Esophagus squamous epithelium (tissue), 5 donors: ENCODE data around the gene INSYN2B. TPM values are rescaled to one million over a fixed set of nuclear protein-coding genes. Genes with fewer than 3 reads are reported as not detected.

Source experiments
- DNase-seq: peaks from one replicate; lab custom pipeline; 2025; lab: John Stamatoyannopoulos, UW
- H3K27ac ChIP-seq, 4 donors: fragments of 200-600 bp; sonication (generic); one replicate each; pipeline ENCODE4 v1.5.1; 2016 to 2019; ENCODE audit warnings: mild to moderate bottlenecking in 1 of 4
- H3K27me3 ChIP-seq, 4 donors: fragments of 200-600 bp; sonication (generic); 1 replicate in 3 of 4; 2 replicates in 1 of 4; pipeline versions ENCODE4 v1.5.1 to v1.6.0; 2017 to 2021; ENCODE audit warnings: antibody characterized with exemption in 1 of 4
- H3K36me3 ChIP-seq, 3 donors: fragments of 200-600 bp; sonication (generic); one replicate each; pipeline ENCODE4 v1.5.1; 2016 to 2019
- H3K4me1 ChIP-seq, 3 donors: fragments of 200-600 bp; sonication (generic); one replicate each; pipeline ENCODE4 v1.5.1; 2017 to 2019
- H3K4me3 ChIP-seq, 4 donors: fragments of 200-600 bp; sonication (generic); 1 replicate in 3 of 4; 2 replicates in 1 of 4; pipeline ENCODE4 v1.5.1; 2016 to 2019; ENCODE audit warnings: mild to moderate bottlenecking in 2 of 4, moderate library complexity in 1 of 4
- H3K9me3 ChIP-seq, 3 donors: fragments of 200-600 bp; sonication (generic); one replicate each; pipeline ENCODE4 v1.5.1; 2016 to 2019
- CTCF ChIP-seq, 6 experiments: fragments of 450-650 bp in 4 of 6; fragments of 200-600 bp in 2 of 6; sonication (generic) in 2 of 6; IDR thresholded peaks; one replicate each; pipeline ENCODE4 v1.5.1; 2016 to 2019; ENCODE audit warnings: antibody characterized with exemption in 6 of 6, mild to moderate bottlenecking in 4 of 6, moderate library complexity in 4 of 6
- POLR2A ChIP-seq, 4 donors: fragments of 450-650 bp; IDR thresholded peaks; one replicate each; pipeline ENCODE4 v1.6.1; 2017; ENCODE audit warnings: antibody characterized with exemption in 4 of 4, mild to moderate bottlenecking in 4 of 4, moderate library complexity in 3 of 4
- WGBS, 2 donors: methylation state at CpG; one replicate each; pipeline ENCODE4 v1.1.5; 2018; 5-methylcytosine and 5-hydroxymethylcytosine counted together
- intact Hi-C: fragments of 100-400 bp; cut with DNase I; formaldehyde crosslinking; loops from one replicate; pipeline ENCODE4 v1.15.0; 2022
- total RNA-seq, 4 donors: library from RNA; depleted of rRNA; stranded (reverse); fragments of >200 nt; gene quantifications; one replicate each; pipeline ENCODE4 v1.1.0, GENCODE V29; 2016
- donor health status: DM: yes; HTN: yes; CAD: no.

The INSYN2B gene
- total RNA-seq, 4 donors from 2014 or later, result 0.09 TPM; not detected in 3

- intact Hi-C loops, result no loop called here
- DNase-seq, result no peak
- WGBS, 2 donors, result 76 to 100% methylated on average over 1 to 7 of the region's 8 CpGs
- Histone ChIP-seq H3K27ac (no peak overlapping the region), H3K4me3 (no peak overlapping the region), H3K4me1 (no peaks in the 10 kb centered on the region), H3K27me3 (no peaks in the 10 kb centered on the region), H3K36me3 (no peaks in the 10 kb centered on the region), H3K9me3 (no peaks in the 10 kb centered on the region)
- no peak for TF ChIP-seq POLR2A (IDR thresholded peaks at IDR 0.05)
- no peak for TF ChIP-seq CTCF (IDR thresholded peaks at IDR 0.05)
Measured at GRCh38 chr5:169991115-169991869, 11.0 kb upstream of the INSYN2B start.

- no peak for TF ChIP-seq CTCF (IDR thresholded peaks at IDR 0.05)
- TF ChIP-seq POLR2A (IDR thresholded peaks at IDR 0.05), result no peak
- WGBS, 2 donors, result 75 to 88% methylated on average over 1 of the region's 1 CpG
- H3K4me3 ChIP-seq, result no peak overlapping the region
- intact Hi-C loops, result loop anchor here (10.0 kb wide), 1 partner anchor 285 kb away; no protein-coding TSS in a partner anchor
- no peaks in the 10 kb centered on the region for H3K36me3 ChIP-seq
- H3K9me3 ChIP-seq, result no peaks in the 10 kb centered on the region
- H3K27ac ChIP-seq, result no peak overlapping the region
- H3K27me3 ChIP-seq, result peaks cover 0 to 3% (median 0%) of the 10 kb centered on the region in 4 donors
- DNase-seq, result no peak
- H3K4me1 ChIP-seq, result no peaks in the 10 kb centered on the region
Measured at GRCh38 chr5:169989365-169989764, 9.1 kb upstream of the INSYN2B start.

DNA sequence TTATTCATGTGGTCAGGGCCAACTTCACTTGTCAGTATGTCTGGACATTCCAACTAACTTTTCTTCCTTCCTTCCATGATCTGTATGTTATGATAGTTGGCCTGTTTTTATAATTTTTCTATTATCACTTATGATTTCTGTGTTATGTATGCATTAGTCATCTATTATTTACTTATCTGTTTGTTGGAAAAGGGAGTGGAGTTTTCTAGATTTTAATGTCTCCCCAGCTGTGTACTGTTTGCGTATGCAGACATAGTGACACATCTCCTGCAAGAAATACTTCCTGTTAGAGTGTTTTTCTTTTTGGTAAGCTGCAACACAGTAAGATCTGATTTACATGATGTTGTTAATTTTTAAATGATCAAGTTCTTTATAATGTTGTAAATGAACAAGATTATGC, 8.7 kb upstream of the INSYN2B start:
- H3K27ac ChIP-seq, result no peak overlapping the region
- H3K36me3 ChIP-seq, result no peaks in the 10 kb centered on the region
- TF ChIP-seq CTCF (IDR thresholded peaks at IDR 0.05) (no peak), POLR2A (IDR thresholded peaks at IDR 0.05) (no peak)
- H3K27me3 ChIP-seq, result peaks cover 0 to 7% (median 0%) of the 10 kb centered on the region in 4 donors
- intact Hi-C loops, result loop anchor here (10.0 kb wide), 1 partner anchor 284 kb away; no protein-coding TSS in a partner anchor
- WGBS, 2 donors, result 65 to 71% methylated on average over 1 of the region's 1 CpG
- H3K4me3 ChIP-seq, result no peak overlapping the region
- no peak for DNase-seq
- H3K9me3 ChIP-seq, result no peaks in the 10 kb centered on the region
- no peaks in the 10 kb centered on the region for H3K4me1 ChIP-seq

DNA sequence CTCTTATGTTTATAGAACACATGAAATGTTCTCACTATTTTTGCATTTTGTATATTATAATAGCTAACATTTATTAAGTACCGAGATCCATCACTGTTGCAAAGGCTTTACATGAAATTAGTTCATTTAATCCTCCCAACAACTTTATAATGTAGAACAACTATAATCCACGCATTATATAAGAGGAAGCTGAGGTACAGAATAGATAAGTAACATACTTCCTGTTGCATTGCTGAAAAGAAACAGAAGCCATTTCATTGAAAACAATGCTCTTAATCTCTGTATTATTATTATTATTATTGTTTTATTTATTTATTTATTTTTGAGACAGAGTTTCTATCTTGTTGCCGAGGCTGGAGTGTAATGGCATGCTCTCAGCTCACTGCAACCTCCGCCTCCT, 7.9 kb upstream of the INSYN2B start:
- no peak overlapping the region for H3K27ac ChIP-seq
- H3K9me3 ChIP-seq, result no peaks in the 10 kb centered on the region
- H3K4me3 ChIP-seq, result no peak overlapping the region
- 74 to 76% methylated on average over 4 of the region's 4 CpGs for WGBS, 2 donors
- intact Hi-C loops, result loop anchor here (10.0 kb wide), 1 partner anchor 283 kb away; no protein-coding TSS in a partner anchor
- peaks cover 0 to 13% (median 0%) of the 10 kb centered on the region in 4 donors for H3K27me3 ChIP-seq
- TF ChIP-seq CTCF (IDR thresholded peaks at IDR 0.05) (no peak), POLR2A (IDR thresholded peaks at IDR 0.05) (no peak)
- no peaks in the 10 kb centered on the region for H3K4me1 ChIP-seq
- H3K36me3 ChIP-seq, result no peaks in the 10 kb centered on the region
- no peak for DNase-seq

GRCh38 chr5:169979871-169980270, 424 bp downstream of the INSYN2B start:
- H3K4me3 ChIP-seq, result peak overlapping the region in 1 of 4 donors; percentile 45
- H3K4me1 ChIP-seq, result peaks cover 0 to 5% (median 4%) of the 10 kb centered on the region in 3 donors
- intact Hi-C loops, result loop anchor here (10.0 kb wide), 1 partner anchor 275 kb away; no protein-coding TSS in a partner anchor
- H3K36me3 ChIP-seq, result no peaks in the 10 kb centered on the region
- peaks cover 0 to 40% (median 0%) of the 10 kb centered on the region in 4 donors for H3K27me3 ChIP-seq
- WGBS, 2 donors, result 14 to 26% methylated on average over 3 of the region's 3 CpGs
- TF ChIP-seq CTCF (IDR thresholded peaks at IDR 0.05), result no peak
- TF ChIP-seq POLR2A (IDR thresholded peaks at IDR 0.05), result no peak
- no peak for DNase-seq
- no peaks in the 10 kb centered on the region for H3K9me3 ChIP-seq
- no peak overlapping the region for H3K27ac ChIP-seq
